ENCODE data around the gene ATXN10. TPM values are rescaled to one million over a fixed set of nuclear protein-coding genes. Genes with fewer than 3 reads are reported as not detected.

ATXN10 gene
- total RNA-seq, 1 experiment from 2014 or later, result 135 TPM

GRCh38 chr22:45770506-45770905 is 98.9 kb downstream of the ATXN10 start:
- Histone ChIP-seq H3K27ac (ENCODE audit: low read depth, low read length) (no peak overlapping the region), H2AFZ (ENCODE audit: low read depth, low read length, poor library complexity, severe bottlenecking) (no peak overlapping the region), H3K4me2 (ENCODE audit: low read length) (no peak overlapping the region), H3K4me3 (replicated peaks in 1 of 2; ENCODE audit: low read depth in 1 of 2, low read length in 2 of 2) (no peak overlapping the region), H3K9me3 (ENCODE audit: control insufficient read depth in 1 of 2, insufficient read depth in 1 of 2, low read depth in 1 of 2, low read length in 2 of 2) (no peaks in the 10 kb centered on the region), H3K27me3 (ENCODE audit: insufficient read depth, low read length) (no peaks in the 10 kb centered on the region), H3K79me2 (ENCODE audit: insufficient read depth, low read length) (no peaks in the 10 kb centered on the region; the same call in 1 of the 2 replicates), H3K9me2 (ENCODE audit: insufficient read depth) (no peaks in the 10 kb centered on the region), H3K4me1 (ENCODE audit: control insufficient read depth in 1 of 2, insufficient read depth in 2 of 2, low read length in 2 of 2) (no peaks in the 10 kb centered on the region), H3K36me3 (ENCODE audit: control insufficient read depth in 1 of 2, insufficient read depth in 2 of 2, low read length in 2 of 2) (peaks cover 0 to 3% of the 10 kb centered on the region in 2 experiments; a peak in 1 of 4 replicates), H4K20me1 (ENCODE audit: insufficient read depth) (no peaks in the 10 kb centered on the region), H3K9ac (ENCODE audit: low read length) (no peak overlapping the region)
- DNase-seq (ENCODE audit: low read depth, low spot score) (no peak), ATAC-seq (no peak)
- ChIA-PET POLR2A (no interaction called here), CTCF (no interaction called here), RAD21 (ENCODE audit: low non-redundant PET in 1 of 2, low total read pairs in 2 of 2, uncharacterized antibody in 2 of 2, unreplicated experiment in 2 of 2) (no interaction called here)
- BruUV-seq (replicated peaks), result no TSS peak
- TF ChIP-seq REST (IDR thresholded peaks at IDR 0.05; ENCODE audit: low read depth) (no peak), ELF1 (IDR thresholded peaks at IDR 0.05; ENCODE audit: borderline replicate concordance, low read depth) (no peak), ZBTB33 (IDR thresholded peaks at IDR 0.05; ENCODE audit: extremely low read depth, insufficient replicate concordance, low read length) (no peak), EGR1 (IDR thresholded peaks at IDR 0.05; ENCODE audit: low read depth) (no peak), POLR2AphosphoS5 (IDR thresholded peaks at IDR 0.05; ENCODE audit: low read depth, low read length) (no peak), FOSL1 (IDR thresholded peaks at IDR 0.05; ENCODE audit: low read depth) (no peak), CEBPB (IDR thresholded peaks at IDR 0.05; ENCODE audit: low read depth) (no peak)
- intact Hi-C loops (cut with micrococcal nuclease), result no loop called here
